ENCODE measurements around the gene MICAL2. TPM values are rescaled to one million over a fixed set of nuclear protein-coding genes. Genes with fewer than 3 reads are reported as not detected.

Gene MICAL2
- total RNA-seq, 4 donors from 2014 or later: 24.7 to 53.7 (median 37.0) TPM

GRCh38 chr11:12118949-12119348, 8.6 kb downstream of the MICAL2 start:
- peak in 1 of 2 donors; percentile 24 for ATAC-seq
- Histone ChIP-seq H3K4me1 (peaks cover 13 to 23% of the 10 kb centered on the region in 2 donors), H3K27ac (peak overlapping the region; percentile 6 to 66 (median 47)), H3K9me3 (no peaks in the 10 kb centered on the region), H3K36me3 (no peaks in the 10 kb centered on the region), H3K4me3 (no peak overlapping the region), H3K27me3 (no peaks in the 10 kb centered on the region)
- TF ChIP-seq POLR2A (IDR thresholded peaks at IDR 0.05): no peak
- TF ChIP-seq CTCF (IDR thresholded peaks at IDR 0.05 in 4 of 5, conservative IDR thresholded peaks at IDR 0.05 in 1 of 5): no peak
- intact Hi-C loops (cut with DNase I; ENCODE audit: low total_unique reads) (no loop called here), in situ Hi-C loops (cut with MboI; ENCODE audit: low sequenced_read_pairs in 4 of 4) (no loop called here)
- no peak for DNase-seq

- Histone ChIP-seq H3K27ac (peak overlapping the region in 3 of 4 donors; percentile 46 to 66 (median 48)), H3K4me1 (peaks cover 13 to 23% of the 10 kb centered on the region in 2 donors)
- in situ Hi-C loops (cut with MboI; ENCODE audit: low sequenced_read_pairs in 4 of 4): no loop called here
Observed at GRCh38 chr11:12119502-12119901, 9.1 kb downstream of the MICAL2 start.

GRCh38 chr11:12120031-12121008, 9.9 kb downstream of the MICAL2 start:
- Histone ChIP-seq H3K27me3 (no peaks in the 10 kb centered on the region), H3K27ac (peak overlapping the region in 1 of 4 donors; percentile 66), H3K36me3 (no peaks in the 10 kb centered on the region), H3K9me3 (no peaks in the 10 kb centered on the region), H3K4me1 (peaks cover 13 to 23% of the 10 kb centered on the region in 2 donors), H3K4me3 (no peak overlapping the region)
- in situ Hi-C loops (cut with MboI; ENCODE audit: low sequenced_read_pairs in 4 of 4): no loop called here
- DNase-seq: no peak
- TF ChIP-seq CTCF (IDR thresholded peaks at IDR 0.05 in 4 of 5, conservative IDR thresholded peaks at IDR 0.05 in 1 of 5): no peak
- no peak for TF ChIP-seq POLR2A (IDR thresholded peaks at IDR 0.05)
- intact Hi-C loops (cut with DNase I; ENCODE audit: low total_unique reads): loop anchor here (5.0 kb wide), 1 partner anchor 102 kb away; no protein-coding TSS in a partner anchor
- no peak for ATAC-seq

More at GRCh38 chr11:12119502-12119901, 9.1 kb downstream of the MICAL2 start:
- ATAC-seq (no peak), DNase-seq (no peak)
- Histone ChIP-seq H3K27me3 (no peaks in the 10 kb centered on the region), H3K4me3 (no peak overlapping the region), H3K9me3 (no peaks in the 10 kb centered on the region), H3K36me3 (no peaks in the 10 kb centered on the region)
- TF ChIP-seq POLR2A (IDR thresholded peaks at IDR 0.05) (no peak), CTCF (IDR thresholded peaks at IDR 0.05 in 4 of 5, conservative IDR thresholded peaks at IDR 0.05 in 1 of 5) (no peak)
- intact Hi-C loops (cut with DNase I; ENCODE audit: low total_unique reads): no loop called here

GRCh38 chr11:12121011-12121410, 10.6 kb downstream of the MICAL2 start:
- in situ Hi-C loops (cut with MboI; ENCODE audit: low sequenced_read_pairs in 4 of 4): no loop called here
- Histone ChIP-seq H3K27ac (no peak overlapping the region), H3K27me3 (no peaks in the 10 kb centered on the region), H3K4me3 (no peak overlapping the region), H3K36me3 (no peaks in the 10 kb centered on the region), H3K4me1 (peaks cover 13 to 23% of the 10 kb centered on the region in 2 donors), H3K9me3 (no peaks in the 10 kb centered on the region)
- TF ChIP-seq CTCF (IDR thresholded peaks at IDR 0.05 in 4 of 5, conservative IDR thresholded peaks at IDR 0.05 in 1 of 5) (no peak), POLR2A (IDR thresholded peaks at IDR 0.05) (no peak)
- DNase-seq (no peak), ATAC-seq (no peak)
- intact Hi-C loops (cut with DNase I; ENCODE audit: low total_unique reads): loop anchor here (5.0 kb wide), 1 partner anchor 101 kb away; no protein-coding TSS in a partner anchor

Data from gastrocnemius medialis (tissue), 4 donors.